GM06990 (cell line): ENCODE results near the gene OR52J3.

ENCODE experiments used
- DNase-seq: peaks from one replicate; pipeline ENCODE4 v3.0.0-alpha.2; 2011; ENCODE audit not compliant: insufficient read length; ENCODE audit errors: extremely low read depth
- H3K27me3 ChIP-seq: replicated peaks from 2 replicates; pipeline ENCODE4 v1.6.0; 2011; ENCODE audit warnings: low read length; ENCODE audit not compliant: control insufficient read depth, insufficient read depth
- H3K36me3 ChIP-seq: 2 replicates; pipeline ENCODE4 v1.5.1; 2011; ENCODE audit warnings: low read length; ENCODE audit not compliant: control insufficient read depth, insufficient read depth
- H3K4me3 ChIP-seq: replicated peaks from 2 replicates; pipeline ENCODE4 v1.5.1; 2011; ENCODE audit warnings: low read depth, mild to moderate bottlenecking, control low read depth, low read length
- TF ChIP-seq, protein P1 (sequence below): IDR thresholded peaks from 2 replicates; pipeline ENCODE4 v1.5.1; 2011; ENCODE audit warnings: low read length, control low read depth, mild to moderate bottlenecking, inconsistent platforms; ENCODE audit not compliant: insufficient read depth, poor library complexity, severe bottlenecking

The OR52J3 gene

DNA sequence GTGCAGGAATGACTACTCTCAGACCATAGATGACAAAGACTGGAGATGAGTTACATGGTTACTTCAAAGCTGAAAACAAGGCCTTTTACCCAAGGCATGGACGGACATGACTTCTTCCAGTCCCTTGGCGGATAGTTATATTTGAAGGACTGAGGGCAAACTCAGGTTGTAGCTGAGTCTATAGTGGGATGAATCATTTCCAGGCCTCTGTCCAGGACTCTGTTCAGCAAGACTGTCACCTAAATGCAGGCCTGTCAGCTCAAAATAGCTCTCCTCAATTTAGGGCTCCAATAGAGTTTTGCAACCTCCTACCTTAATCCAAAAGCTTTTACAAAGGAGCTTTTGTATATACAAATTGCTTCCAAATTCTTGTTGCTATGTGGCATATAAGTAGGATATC, 24.3 kb upstream of the OR52J3 start:
- H3K4me3 ChIP-seq, result no peak overlapping the region
- TF ChIP-seq, protein P1, sequence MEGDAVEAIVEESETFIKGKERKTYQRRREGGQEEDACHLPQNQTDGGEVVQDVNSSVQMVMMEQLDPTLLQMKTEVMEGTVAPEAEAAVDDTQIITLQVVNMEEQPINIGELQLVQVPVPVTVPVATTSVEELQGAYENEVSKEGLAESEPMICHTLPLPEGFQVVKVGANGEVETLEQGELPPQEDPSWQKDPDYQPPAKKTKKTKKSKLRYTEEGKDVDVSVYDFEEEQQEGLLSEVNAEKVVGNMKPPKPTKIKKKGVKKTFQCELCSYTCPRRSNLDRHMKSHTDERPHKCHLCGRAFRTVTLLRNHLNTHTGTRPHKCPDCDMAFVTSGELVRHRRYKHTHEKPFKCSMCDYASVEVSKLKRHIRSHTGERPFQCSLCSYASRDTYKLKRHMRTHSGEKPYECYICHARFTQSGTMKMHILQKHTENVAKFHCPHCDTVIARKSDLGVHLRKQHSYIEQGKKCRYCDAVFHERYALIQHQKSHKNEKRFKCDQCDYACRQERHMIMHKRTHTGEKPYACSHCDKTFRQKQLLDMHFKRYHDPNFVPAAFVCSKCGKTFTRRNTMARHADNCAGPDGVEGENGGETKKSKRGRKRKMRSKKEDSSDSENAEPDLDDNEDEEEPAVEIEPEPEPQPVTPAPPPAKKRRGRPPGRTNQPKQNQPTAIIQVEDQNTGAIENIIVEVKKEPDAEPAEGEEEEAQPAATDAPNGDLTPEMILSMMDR, result no peak
- no peaks in the 10 kb centered on the region for H3K27me3 ChIP-seq
- no peak for DNase-seq
- no peaks in the 10 kb centered on the region for H3K36me3 ChIP-seq

DNA sequence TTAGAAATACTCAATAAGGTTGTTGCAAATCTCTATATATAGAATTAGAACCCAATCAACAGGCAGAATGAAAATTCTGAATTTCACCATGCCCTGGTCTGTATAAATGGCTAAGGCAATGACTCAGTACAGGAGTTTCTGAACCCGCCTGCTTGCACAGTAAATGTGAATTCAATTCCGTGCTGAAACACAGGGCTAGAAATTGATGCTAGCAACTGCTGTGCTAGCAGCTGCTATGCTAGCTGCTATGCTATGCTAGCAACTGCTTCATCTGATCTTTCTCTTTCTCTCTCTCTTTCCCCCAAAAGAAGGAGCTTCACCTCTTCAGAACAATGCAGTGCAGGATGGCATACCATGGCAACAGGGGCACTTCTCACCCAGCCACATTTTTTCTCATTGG, 9.7 kb upstream of the OR52J3 start:
- Histone ChIP-seq H3K27me3 (no peaks in the 10 kb centered on the region), H3K4me3 (no peak overlapping the region), H3K36me3 (no peaks in the 10 kb centered on the region)
- no peak for DNase-seq
- TF ChIP-seq, protein P1, result no peak

DNA sequence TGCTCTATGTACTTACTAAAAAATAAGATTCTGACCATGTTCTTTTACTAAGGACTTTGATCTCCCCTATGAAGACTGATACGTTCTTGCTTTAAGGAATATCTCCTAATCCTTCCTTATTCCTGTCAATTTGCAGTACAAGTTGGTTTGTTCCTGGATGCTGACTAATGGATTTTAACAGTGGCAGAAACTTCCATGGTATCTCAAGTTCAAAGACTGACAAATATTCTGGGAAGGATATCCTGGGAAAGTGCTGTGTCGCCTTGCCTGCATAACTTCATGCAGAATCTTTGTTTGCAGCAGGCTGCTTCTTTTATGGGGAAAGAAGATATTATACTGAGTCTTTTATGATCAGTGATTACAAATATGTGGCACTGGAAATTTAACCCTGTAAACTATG, 8.4 kb upstream of the OR52J3 start:
- Histone ChIP-seq H3K4me3 (no peak overlapping the region), H3K36me3 (no peaks in the 10 kb centered on the region), H3K27me3 (no peaks in the 10 kb centered on the region)
- no peak for DNase-seq
- TF ChIP-seq, protein P1, result no peak

GRCh38 chr11:5038341-5038740, 8.0 kb upstream of the OR52J3 start:
- TF ChIP-seq, protein P1, result no peak
- H3K27me3 ChIP-seq, result no peaks in the 10 kb centered on the region
- DNase-seq, result no peak
- H3K4me3 ChIP-seq, result no peak overlapping the region
- no peaks in the 10 kb centered on the region for H3K36me3 ChIP-seq

DNA sequence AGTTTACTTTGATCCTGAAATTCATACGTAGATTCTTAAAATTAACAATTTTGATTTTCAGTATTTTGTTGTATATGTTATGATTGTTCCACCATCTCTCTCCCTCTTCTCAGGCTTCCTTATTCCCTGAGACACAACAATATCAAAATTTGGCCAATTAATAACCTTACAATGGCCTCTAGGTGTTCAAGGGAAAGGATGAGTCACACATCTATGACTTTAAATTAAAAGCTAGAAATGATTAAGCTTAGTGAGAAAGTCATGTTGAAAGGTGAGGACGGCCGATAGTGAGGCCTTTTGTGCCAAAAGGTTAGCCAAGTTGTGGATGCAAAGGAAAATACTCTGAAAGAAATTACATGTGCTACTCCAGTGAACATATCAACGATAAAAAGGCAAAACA, 5.5 kb upstream of the OR52J3 start:
- TF ChIP-seq, protein P1, result no peak
- Histone ChIP-seq H3K4me3 (no peak overlapping the region), H3K27me3 (no peaks in the 10 kb centered on the region), H3K36me3 (no peaks in the 10 kb centered on the region)
- no peak for DNase-seq

- TF ChIP-seq, protein P1, result no peak
- no peak for DNase-seq
- H3K27me3 ChIP-seq, result no peaks in the 10 kb centered on the region
- no peaks in the 10 kb centered on the region for H3K36me3 ChIP-seq
- H3K4me3 ChIP-seq, result no peak overlapping the region
Measured at GRCh38 chr11:5042091-5042490, 4.2 kb upstream of the OR52J3 start.
